ENCODE data around the gene LRRC57.
"Not testable (repeated sequence)": the region's sequence is repeated elsewhere in the genome, so short reads cannot be mapped to it uniquely, and the experiment has no call there.

LRRC57 gene

DNA sequence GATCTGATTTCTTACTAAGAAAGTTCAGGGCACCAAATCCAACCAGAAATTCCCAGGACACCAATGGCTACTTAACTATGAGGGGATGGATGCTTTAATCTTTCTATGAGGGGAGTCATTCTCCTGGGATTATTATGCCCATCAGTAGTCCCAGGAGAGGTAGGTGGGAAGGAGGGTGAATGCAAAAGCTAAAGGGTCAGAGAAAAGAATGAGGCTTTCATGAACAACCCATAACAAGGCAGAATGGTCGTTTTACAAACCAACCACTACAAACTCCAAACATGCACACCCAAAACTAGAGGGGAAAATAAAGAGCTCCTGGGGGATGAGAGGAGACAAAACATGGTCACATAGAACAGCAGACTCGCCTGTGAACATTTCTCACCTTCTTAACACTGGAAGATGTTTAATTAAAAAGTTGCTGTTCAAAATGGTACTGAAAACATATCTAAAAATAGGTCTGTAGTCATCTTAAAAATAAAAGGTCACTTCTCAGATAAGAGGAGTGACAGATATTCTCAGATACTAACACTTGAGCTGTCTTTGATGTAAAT is 30.5 kb upstream of the LRRC57 start:
- no peak overlapping the region for H3K4me3 ChIP-seq (ENCODE audit: low read depth in 1 of 2, low read length in 2 of 2)
- H3K9me3 ChIP-seq (ENCODE audit: low read length), result no peaks in the 10 kb centered on the region
- H3K27ac ChIP-seq (ENCODE audit: low read depth, low read length), result no peak overlapping the region
- H3K4me1 ChIP-seq (ENCODE audit: insufficient read depth, low read length), result peaks cover 59% of the 10 kb centered on the region
- no peaks in the 10 kb centered on the region for H3K36me3 ChIP-seq (ENCODE audit: insufficient read depth, low read length)
- H3K9ac ChIP-seq (ENCODE audit: low read length), result no peak overlapping the region
- no peaks in the 10 kb centered on the region for H3K27me3 ChIP-seq (ENCODE audit: control insufficient read depth in 1 of 2, insufficient read depth in 2 of 2, low read length in 2 of 2)

DNA sequence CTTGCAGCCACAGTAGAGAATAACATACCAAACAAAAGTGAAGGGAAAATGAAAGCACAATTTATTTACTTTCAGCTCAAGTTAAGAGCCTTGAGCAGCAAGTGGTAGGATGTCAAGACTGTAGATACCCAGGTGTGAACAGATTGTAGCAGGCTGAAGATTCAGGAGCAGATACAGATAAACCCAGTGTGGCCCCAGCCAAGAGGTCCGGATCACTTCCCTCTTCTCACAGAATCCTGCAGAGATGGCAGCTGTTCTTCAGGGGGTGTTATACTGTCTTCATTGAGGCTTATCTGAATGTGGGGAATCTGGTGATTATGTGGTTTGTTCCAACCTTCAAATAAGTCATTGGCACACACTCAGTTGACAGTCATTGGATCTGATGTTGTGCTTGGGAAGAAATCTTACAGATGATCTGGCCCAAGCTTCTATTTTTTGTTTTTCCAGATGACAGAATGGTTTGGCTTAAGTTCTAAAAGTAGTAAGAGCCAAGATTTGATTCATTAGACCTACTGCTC is 29.0 kb upstream of the LRRC57 start:
- Histone ChIP-seq H3K4me1 (ENCODE audit: insufficient read depth, low read length) (peaks cover 51% of the 10 kb centered on the region), H3K36me3 (ENCODE audit: insufficient read depth, low read length) (no peaks in the 10 kb centered on the region), H3K27ac (ENCODE audit: low read depth, low read length) (peak overlapping the region; percentile 12), H3K27me3 (ENCODE audit: control insufficient read depth in 1 of 2, insufficient read depth in 2 of 2, low read length in 2 of 2) (no peaks in the 10 kb centered on the region), H3K4me3 (ENCODE audit: low read depth in 1 of 2, low read length in 2 of 2) (peak overlapping the region in 1 of 2 donors; percentile 11), H3K9me3 (ENCODE audit: low read length) (no peaks in the 10 kb centered on the region), H3K9ac (ENCODE audit: low read length) (no peak overlapping the region)

DNA sequence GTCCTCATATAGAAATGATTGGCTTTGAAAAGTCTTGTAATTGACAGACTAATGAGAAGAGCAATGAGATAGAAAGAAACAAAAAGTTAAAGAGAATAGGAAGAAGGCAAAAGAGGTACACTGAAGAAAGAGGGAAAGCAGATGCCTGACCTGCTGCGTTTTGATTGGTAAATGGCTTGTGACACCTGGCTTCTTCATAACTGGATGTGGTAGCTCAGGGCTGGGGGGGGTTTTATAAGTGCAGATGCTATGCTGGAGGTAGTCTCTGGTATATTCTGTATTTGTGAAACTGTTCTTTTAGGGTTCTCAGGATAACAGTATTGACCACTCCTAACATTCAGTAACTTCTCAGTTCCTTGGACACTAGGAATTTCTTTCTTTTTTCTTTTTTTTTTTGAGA is 28.2 kb upstream of the LRRC57 start:
- H3K4me1 ChIP-seq (ENCODE audit: insufficient read depth, low read length), result peaks cover 43% of the 10 kb centered on the region
- peak overlapping the region; percentile 94 for H3K27ac ChIP-seq (ENCODE audit: low read depth, low read length)
- peak overlapping the region; percentile 80 to 96 for H3K4me3 ChIP-seq (ENCODE audit: low read depth in 1 of 2, low read length in 2 of 2)
- no peaks in the 10 kb centered on the region for H3K36me3 ChIP-seq (ENCODE audit: insufficient read depth, low read length)
- no peaks in the 10 kb centered on the region for H3K27me3 ChIP-seq (ENCODE audit: control insufficient read depth in 1 of 2, insufficient read depth in 2 of 2, low read length in 2 of 2)
- no peaks in the 10 kb centered on the region for H3K9me3 ChIP-seq (ENCODE audit: low read length)
- H3K9ac ChIP-seq (ENCODE audit: low read length), result peak overlapping the region; percentile 83

DNA sequence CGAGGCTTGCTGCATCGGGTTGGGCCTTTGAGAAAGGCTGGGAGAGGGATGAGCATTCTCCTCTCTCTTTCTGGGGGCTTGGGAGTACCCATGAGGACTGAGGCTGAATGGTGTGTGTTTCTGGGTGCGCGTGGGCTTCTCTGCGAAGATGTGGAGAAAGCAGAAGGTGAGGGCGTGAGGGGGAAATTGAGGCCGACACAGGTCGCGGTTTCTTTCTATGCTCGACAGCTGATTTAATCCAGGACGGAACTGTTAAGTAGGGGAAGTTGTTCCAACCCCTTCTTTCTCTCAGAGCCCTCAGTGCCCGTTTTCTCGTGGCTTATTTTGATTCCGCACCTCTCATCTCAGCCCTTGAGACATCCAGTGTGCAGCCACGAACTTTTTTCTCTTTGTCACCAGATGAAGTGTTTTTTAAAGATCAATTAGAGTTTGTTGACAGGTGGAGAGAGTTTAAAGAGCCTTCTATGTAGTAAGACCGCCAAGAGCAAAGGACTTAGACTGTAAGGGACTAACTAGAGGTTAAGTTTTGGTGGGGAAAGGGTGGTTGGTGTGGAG is 27.5 kb upstream of the LRRC57 start:
- Histone ChIP-seq H3K9ac (ENCODE audit: low read length) (peak overlapping the region; percentile 83), H3K27ac (ENCODE audit: low read depth, low read length) (peak overlapping the region; percentile 94), H3K36me3 (ENCODE audit: insufficient read depth, low read length) (no peaks in the 10 kb centered on the region), H3K4me1 (ENCODE audit: insufficient read depth, low read length) (peaks cover 40% of the 10 kb centered on the region), H3K4me3 (ENCODE audit: low read depth in 1 of 2, low read length in 2 of 2) (peak overlapping the region; percentile 80 to 96), H3K27me3 (ENCODE audit: control insufficient read depth in 1 of 2, insufficient read depth in 2 of 2, low read length in 2 of 2) (no peaks in the 10 kb centered on the region), H3K9me3 (ENCODE audit: low read length) (no peaks in the 10 kb centered on the region)

DNA sequence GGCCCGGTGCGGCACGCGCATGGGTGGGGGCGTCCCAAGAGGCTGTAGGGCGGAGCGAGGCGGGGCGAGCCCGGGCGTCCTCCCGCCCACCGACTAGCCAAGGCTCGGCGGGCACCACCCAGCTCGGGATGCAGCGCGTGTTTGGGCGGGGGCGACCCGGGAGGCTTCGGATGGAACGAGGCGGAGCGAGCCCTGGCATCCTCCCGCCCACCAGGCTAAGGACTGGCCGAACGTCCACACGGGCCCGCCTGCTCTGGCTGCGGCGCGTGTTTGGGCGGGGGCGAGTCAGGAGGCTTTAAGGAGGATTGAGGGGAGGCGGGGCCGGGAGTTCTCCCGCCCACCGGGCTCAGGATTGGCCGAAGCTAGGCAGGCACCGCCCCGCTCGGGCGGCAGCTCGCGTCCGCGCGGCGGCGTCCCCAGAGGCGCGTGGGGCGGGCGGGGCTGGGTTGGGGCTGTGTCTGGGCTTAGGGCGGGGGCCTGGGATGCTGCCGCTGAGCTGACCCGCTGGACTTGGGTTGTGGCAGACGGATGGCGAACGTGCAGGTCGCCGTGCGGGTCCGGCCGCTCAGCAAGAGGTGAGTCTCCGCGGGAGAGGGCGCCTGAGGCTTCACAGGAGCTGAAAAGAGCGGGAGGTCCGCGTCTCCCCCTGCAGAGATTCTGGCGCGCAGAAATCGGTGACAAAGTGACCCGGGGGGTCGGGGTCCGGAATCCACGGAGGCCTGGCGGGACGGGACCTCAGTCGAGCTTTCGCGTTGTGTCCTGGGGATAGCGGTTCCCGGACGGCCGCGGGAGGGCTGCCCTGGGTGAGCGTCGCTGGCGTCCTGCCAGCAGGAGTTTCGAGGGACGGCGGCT is 26.8 kb upstream of the LRRC57 start, which contains the start of gene STARD9:
TSS of gene STARD9 (plus strand) at position 419 of the 852 bp plus-strand sequence. CDS start at position 529, 110 bp downstream.
- no peaks in the 10 kb centered on the region for H3K27me3 ChIP-seq (ENCODE audit: control insufficient read depth in 1 of 2, insufficient read depth in 2 of 2, low read length in 2 of 2)
- no peaks in the 10 kb centered on the region for H3K9me3 ChIP-seq (ENCODE audit: low read length)
- H3K4me3 ChIP-seq (ENCODE audit: low read depth in 1 of 2, low read length in 2 of 2), result peak within 1 kb of the TSS; percentile 80 to 96
- H3K4me1 ChIP-seq (ENCODE audit: insufficient read depth, low read length), result peaks cover 33% of the 10 kb centered on the region
- H3K36me3 ChIP-seq (ENCODE audit: insufficient read depth, low read length), result no peaks in the 10 kb centered on the region
- H3K27ac ChIP-seq (ENCODE audit: low read depth, low read length), result peak within 1 kb of the TSS; percentile 94
- H3K9ac ChIP-seq (ENCODE audit: low read length), result peak within 1 kb of the TSS; percentile 83

DNA sequence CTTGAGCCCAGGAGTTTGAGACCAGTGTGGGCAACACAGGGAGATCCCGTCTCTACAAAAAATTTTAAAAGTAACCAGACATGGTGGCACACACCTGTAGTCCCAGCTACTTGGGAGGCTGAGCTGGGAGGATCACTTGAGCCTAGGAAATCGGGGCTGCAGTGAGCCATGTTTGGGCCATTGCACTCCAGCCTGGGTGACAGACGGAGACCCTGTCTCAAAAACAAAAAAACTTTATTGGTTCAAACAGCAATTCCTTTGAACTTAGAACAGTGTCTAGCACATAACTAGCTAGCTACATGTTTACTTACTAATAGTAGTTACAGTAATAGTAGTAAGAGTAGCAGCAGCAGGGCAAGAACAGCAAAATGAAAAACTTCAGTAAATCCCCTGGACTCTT is 10.1 kb upstream of the LRRC57 start:
- no peak overlapping the region for H3K4me3 ChIP-seq (ENCODE audit: low read depth in 1 of 2, low read length in 2 of 2)
- no peaks in the 10 kb centered on the region for H3K9me3 ChIP-seq (ENCODE audit: low read length)
- no peaks in the 10 kb centered on the region for H3K4me1 ChIP-seq (ENCODE audit: insufficient read depth, low read length)
- H3K27me3 ChIP-seq (ENCODE audit: control insufficient read depth in 1 of 2, insufficient read depth in 2 of 2, low read length in 2 of 2), result no peaks in the 10 kb centered on the region
- no peak overlapping the region for H3K9ac ChIP-seq (ENCODE audit: low read length)
- peaks cover 25% of the 10 kb centered on the region for H3K36me3 ChIP-seq (ENCODE audit: insufficient read depth, low read length)
- no peak overlapping the region for H3K27ac ChIP-seq (ENCODE audit: low read depth, low read length)

DNA sequence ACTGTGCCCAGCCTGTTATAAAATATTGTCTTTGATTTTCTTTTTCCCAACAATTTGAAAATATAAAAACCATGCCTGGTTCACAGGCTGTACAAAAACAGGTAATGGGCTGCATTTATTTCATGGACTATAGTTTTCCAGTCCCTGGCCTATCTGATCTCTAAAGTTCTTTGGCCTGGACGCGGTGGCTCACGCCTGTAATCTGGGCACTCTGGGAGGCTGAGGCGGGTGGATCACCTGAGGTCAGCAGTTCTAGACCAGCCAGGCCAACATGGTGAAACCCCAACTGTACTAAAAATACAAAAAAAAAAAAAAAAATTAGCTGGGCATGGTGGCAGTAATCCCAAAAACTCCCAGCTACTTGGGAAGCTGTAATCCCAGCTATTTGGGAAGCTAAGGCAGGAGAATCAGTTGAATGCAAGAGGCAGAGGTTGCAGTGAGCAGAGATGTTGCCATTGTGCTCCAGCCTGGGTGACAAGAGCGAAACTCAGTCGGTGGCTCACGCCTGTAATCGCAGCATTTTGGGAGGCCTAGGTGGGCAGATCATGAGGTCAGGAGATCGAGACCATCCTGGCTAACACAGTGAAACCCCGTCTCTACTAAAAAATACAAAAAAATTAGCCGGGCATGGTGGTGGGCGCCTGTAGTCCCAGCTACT is 8.1 kb upstream of the LRRC57 start:
- H3K9ac ChIP-seq (ENCODE audit: low read length); H3K27ac ChIP-seq (ENCODE audit: low read depth, low read length); H3K4me3 ChIP-seq (ENCODE audit: low read depth in 1 of 2, low read length in 2 of 2); H3K4me1 ChIP-seq (ENCODE audit: insufficient read depth, low read length); H3K27me3 ChIP-seq (ENCODE audit: control insufficient read depth in 1 of 2, insufficient read depth in 2 of 2, low read length in 2 of 2); H3K9me3 ChIP-seq (ENCODE audit: low read length): not testable (repeated sequence)
- peaks cover 21% of the 10 kb centered on the region for H3K36me3 ChIP-seq (ENCODE audit: insufficient read depth, low read length)

DNA sequence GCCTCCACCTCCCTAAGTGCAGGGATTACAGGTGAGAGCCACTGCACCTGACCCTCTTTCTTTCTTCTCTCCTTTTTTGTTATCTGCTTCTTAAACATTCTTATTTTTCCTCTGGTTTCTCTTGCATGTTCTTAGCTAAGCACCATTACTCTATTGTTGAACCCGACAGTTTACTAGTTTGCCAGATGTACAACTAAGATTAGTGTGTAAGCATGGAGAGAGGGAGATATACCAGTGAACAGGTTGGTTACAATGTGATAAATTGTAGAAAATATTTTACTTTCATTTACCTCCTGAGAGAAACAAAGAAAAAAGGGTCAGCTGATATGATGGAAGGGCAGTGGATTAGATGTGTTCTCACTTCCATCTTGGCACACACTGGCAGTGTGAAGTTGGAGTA is 5.0 kb upstream of the LRRC57 start:
- Histone ChIP-seq H3K27me3 (ENCODE audit: control insufficient read depth in 1 of 2, insufficient read depth in 2 of 2, low read length in 2 of 2) (no peaks in the 10 kb centered on the region), H3K4me1 (ENCODE audit: insufficient read depth, low read length) (no peaks in the 10 kb centered on the region), H3K36me3 (ENCODE audit: insufficient read depth, low read length) (no peaks in the 10 kb centered on the region), H3K27ac (ENCODE audit: low read depth, low read length) (no peak overlapping the region), H3K9me3 (ENCODE audit: low read length) (no peaks in the 10 kb centered on the region), H3K9ac (ENCODE audit: low read length) (no peak overlapping the region), H3K4me3 (ENCODE audit: low read depth in 1 of 2, low read length in 2 of 2) (no peak overlapping the region)

DNA sequence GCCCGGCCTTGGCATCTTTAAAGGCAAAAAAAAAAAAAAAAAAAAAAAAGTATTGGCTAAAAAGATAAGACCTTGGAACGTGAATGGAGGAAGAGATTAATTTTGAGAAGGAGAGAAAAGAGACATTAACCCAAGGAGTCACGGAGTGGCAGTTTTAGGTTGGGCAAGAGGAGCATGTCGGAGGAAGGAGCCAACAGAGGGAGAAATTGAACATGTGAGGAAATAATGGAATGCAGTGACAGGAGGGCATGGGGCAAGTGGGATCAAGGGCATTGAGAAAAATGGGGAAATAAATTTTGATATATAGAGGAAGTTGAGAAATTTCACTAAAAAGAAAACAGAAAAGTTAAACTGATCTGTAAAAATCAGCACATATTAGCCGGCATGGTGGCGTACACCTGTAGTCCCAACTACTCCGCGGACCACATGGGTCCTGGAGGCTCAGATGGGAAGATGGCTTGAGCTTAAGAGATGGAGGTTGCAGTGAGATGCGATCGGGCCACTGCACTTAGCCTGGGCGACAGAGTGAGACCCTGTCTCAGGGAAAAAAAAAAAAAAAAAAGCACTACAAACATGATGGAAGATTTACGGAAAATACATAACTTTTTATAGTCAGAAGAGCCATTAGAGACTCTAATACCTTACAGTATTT is 1.3 kb upstream of the LRRC57 start:
- H3K4me3 ChIP-seq (ENCODE audit: low read depth in 1 of 2, low read length in 2 of 2), result no peak overlapping the region
- H3K9me3 ChIP-seq (ENCODE audit: low read length), result no peaks in the 10 kb centered on the region
- H3K27me3 ChIP-seq (ENCODE audit: control insufficient read depth in 1 of 2, insufficient read depth in 2 of 2, low read length in 2 of 2), result no peaks in the 10 kb centered on the region
- H3K36me3 ChIP-seq (ENCODE audit: insufficient read depth, low read length), result peaks cover 2% of the 10 kb centered on the region
- peaks cover 21% of the 10 kb centered on the region for H3K4me1 ChIP-seq (ENCODE audit: insufficient read depth, low read length)
- no peak overlapping the region for H3K9ac ChIP-seq (ENCODE audit: low read length)
- no peak overlapping the region for H3K27ac ChIP-seq (ENCODE audit: low read depth, low read length)

DNA sequence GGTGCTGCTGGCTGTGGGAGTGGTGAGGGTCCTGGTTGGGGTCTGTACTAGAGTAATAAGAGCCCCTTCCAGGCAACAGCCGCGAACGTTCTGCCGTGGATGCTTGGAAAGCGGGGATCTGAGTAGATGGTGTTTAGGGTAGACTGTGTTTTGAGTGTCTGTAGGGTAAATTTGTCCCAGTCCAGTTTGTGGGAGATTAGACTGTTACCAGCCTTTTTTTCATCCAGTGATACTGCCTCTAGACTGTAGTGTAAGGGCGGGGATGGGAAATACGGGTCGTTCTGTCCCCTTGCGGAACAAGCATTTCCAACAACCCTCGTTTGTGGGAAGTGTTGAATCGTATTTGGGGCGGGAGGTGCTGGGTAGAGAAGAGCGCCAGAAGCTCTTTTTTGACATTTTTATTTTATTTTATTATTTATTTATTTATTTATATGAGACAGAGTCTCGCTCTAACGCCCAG is 469 bp upstream of the LRRC57 start:
- Histone ChIP-seq H3K4me3 (ENCODE audit: low read depth in 1 of 2, low read length in 2 of 2) (peak overlapping the region; percentile 99), H3K27ac (ENCODE audit: low read depth, low read length) (peak overlapping the region; percentile 83), H3K4me1 (ENCODE audit: insufficient read depth, low read length) (peaks cover 21% of the 10 kb centered on the region), H3K9ac (ENCODE audit: low read length) (peak overlapping the region; percentile 99), H3K27me3 (ENCODE audit: control insufficient read depth in 1 of 2, insufficient read depth in 2 of 2, low read length in 2 of 2) (no peaks in the 10 kb centered on the region), H3K9me3 (ENCODE audit: low read length) (no peaks in the 10 kb centered on the region), H3K36me3 (ENCODE audit: insufficient read depth, low read length) (peaks cover 10% of the 10 kb centered on the region)

DNA sequence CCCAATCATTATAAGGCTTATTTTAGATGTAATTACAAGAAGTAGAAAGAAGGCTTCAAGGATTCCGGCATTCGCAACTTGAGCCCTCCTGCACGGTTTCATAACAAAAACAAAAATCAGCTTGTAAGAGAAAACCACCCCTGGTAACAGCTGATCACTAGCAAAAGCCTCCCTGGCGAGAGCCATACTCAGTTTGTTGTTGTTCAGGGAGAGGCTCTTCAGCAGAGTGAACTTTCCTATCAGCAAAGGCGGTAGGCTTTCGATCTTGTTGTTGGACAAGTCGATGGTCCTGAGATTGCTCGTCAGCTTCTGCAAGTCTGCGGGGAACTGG is 710 bp downstream of the LRRC57 start:
- peak overlapping the region; percentile 99 for H3K9ac ChIP-seq (ENCODE audit: low read length)
- peak overlapping the region; percentile 83 for H3K27ac ChIP-seq (ENCODE audit: low read depth, low read length)
- H3K4me3 ChIP-seq (ENCODE audit: low read depth in 1 of 2, low read length in 2 of 2), result peak overlapping the region; percentile 99
- peaks cover 21% of the 10 kb centered on the region for H3K4me1 ChIP-seq (ENCODE audit: insufficient read depth, low read length)
- no peaks in the 10 kb centered on the region for H3K9me3 ChIP-seq (ENCODE audit: low read length)
- H3K27me3 ChIP-seq (ENCODE audit: control insufficient read depth in 1 of 2, insufficient read depth in 2 of 2, low read length in 2 of 2), result no peaks in the 10 kb centered on the region
- H3K36me3 ChIP-seq (ENCODE audit: insufficient read depth, low read length), result peaks cover 19% of the 10 kb centered on the region
